TTC549 (cell line): ENCODE data around the gene CHST11.
"Not testable (repeated sequence)": the region's sequence is repeated elsewhere in the genome, so short reads cannot be mapped to it uniquely, and the experiment has no call there.

Source experiments
- FAIRE-seq: peaks from 2 replicates; lab custom pipeline; 2012; peaks lifted over from hg19 to GRCh38; lab: Jason Lieb, UNC

The CHST11 gene

GRCh38 chr12:104529130-104529874 lies 72.6 kb downstream of the CHST11 start:
- FAIRE-seq = no peak

- no peak for FAIRE-seq
Measured at GRCh38 chr12:104532636-104533035, 75.9 kb downstream of the CHST11 start.

- FAIRE-seq = no peak
Measured at GRCh38 chr12:104533134-104533533, 76.4 kb downstream of the CHST11 start.

- no peak for FAIRE-seq
Measured at GRCh38 chr12:104534162-104534856, 77.6 kb downstream of the CHST11 start.

GRCh38 chr12:104534857-104535248 lies 78.1 kb downstream of the CHST11 start:
- FAIRE-seq = no peak

- no peak for FAIRE-seq
Measured at GRCh38 chr12:104535369-104535768, 78.6 kb downstream of the CHST11 start.

GRCh38 chr12:104536841-104537240 lies 80.1 kb downstream of the CHST11 start:
- no peak for FAIRE-seq

- FAIRE-seq = no peak
Measured at GRCh38 chr12:104538056-104538455, 81.3 kb downstream of the CHST11 start.

- FAIRE-seq = no peak
Measured at GRCh38 chr12:104538891-104539462, 82.2 kb downstream of the CHST11 start.

- no peak for FAIRE-seq
Measured at GRCh38 chr12:104544836-104545235, 88.1 kb downstream of the CHST11 start.

- no peak for FAIRE-seq
Measured at GRCh38 chr12:104546575-104546974, 89.8 kb downstream of the CHST11 start.

GRCh38 chr12:104547235-104547634 lies 90.5 kb downstream of the CHST11 start:
- FAIRE-seq = no peak

- FAIRE-seq = no peak
Measured at GRCh38 chr12:104549815-104550480, 93.2 kb downstream of the CHST11 start.

GRCh38 chr12:104551313-104551931 lies 94.7 kb downstream of the CHST11 start:
- FAIRE-seq = no peak

GRCh38 chr12:104553421-104553820 lies 96.7 kb downstream of the CHST11 start:
- FAIRE-seq = no peak

- FAIRE-seq = no peak
Measured at GRCh38 chr12:104555648-104556047, 98.9 kb downstream of the CHST11 start.

- no peak for FAIRE-seq
Measured at GRCh38 chr12:104557488-104558195, 100.9 kb downstream of the CHST11 start.

GRCh38 chr12:104560881-104561280 lies 104.1 kb downstream of the CHST11 start:
- FAIRE-seq = no peak

- FAIRE-seq = no peak
Measured at GRCh38 chr12:104562763-104563162, 106.0 kb downstream of the CHST11 start.

GRCh38 chr12:104564662-104565061 lies 107.9 kb downstream of the CHST11 start:
- FAIRE-seq = not testable (repeated sequence)

GRCh38 chr12:104565606-104566243 lies 109.0 kb downstream of the CHST11 start:
- no peak for FAIRE-seq
